Lower lobe of right lung (tissue), 2 donors: ENCODE measurements around the gene POMT2. TPM values are rescaled to one million over a fixed set of nuclear protein-coding genes. Genes with fewer than 3 reads are reported as not detected.

Experiments
- ATAC-seq, 2 donors: fragments of 200-7000 bp; cut with Tn5 transposase; one replicate each; pipeline ENCODE4 v1.9.1; 2020 to 2022; ENCODE audit warnings: mild to moderate bottlenecking in 2 of 2, moderate library complexity in 2 of 2
- DNase-seq: peaks from one replicate; pipeline ENCODE4 v3.0.0-alpha.2; 2020
- H3K27ac ChIP-seq: fragments of 200-600 bp; one replicate; pipeline ENCODE4 v1.8.0; 2022
- H3K27me3 ChIP-seq: fragments of 200-600 bp; one replicate; pipeline ENCODE4 v1.8.0; 2022; ENCODE audit warnings: low read depth
- H3K36me3 ChIP-seq: fragments of 200-600 bp; one replicate; pipeline ENCODE4 v1.8.0; 2022; ENCODE audit warnings: mild to moderate bottlenecking
- H3K4me1 ChIP-seq: fragments of 200-600 bp; one replicate; pipeline ENCODE4 v1.8.0; 2022
- H3K4me3 ChIP-seq: fragments of 200-600 bp; one replicate; pipeline ENCODE4 v1.8.0; 2022; ENCODE audit warnings: mild to moderate bottlenecking
- H3K9me3 ChIP-seq: fragments of 200-600 bp; one replicate; pipeline ENCODE4 v1.8.0; 2022
- CTCF ChIP-seq: fragments of 200-600 bp; IDR thresholded peaks from one replicate; pipeline ENCODE4 v1.8.0; 2022; ENCODE audit warnings: antibody characterized with exemption, mild to moderate bottlenecking
- intact Hi-C: fragments of 100-400 bp; cut with DNase I; formaldehyde crosslinking; loops from one replicate; pipeline ENCODE4 v1.11.0; 2022
- microRNA-seq: library from miRNA; unstranded; fragments of <30 nt; microRNA quantifications from one replicate; pipeline ENCODE4 v1.2.0, GENCODE V29; 2020; ENCODE audit warnings: borderline number of aligned reads
- total RNA-seq: library from RNA; stranded (reverse); fragmentation: NEBNext Ultra II Directional; extraction: Animal tissue kit (Norgen Biotek cat#: 25700); gene quantifications from one replicate; pipeline ENCODE4 v1.2.1, GENCODE V29; 2021
- donor health status: DM: no; HTN: yes; CAD: no; lungs with severe emphysema.

POMT2 gene
- total RNA-seq, 1 donor from 2014 or later, result 23.5 TPM

- Histone ChIP-seq H3K9me3 (no peaks in the 10 kb centered on the region), H3K27ac (no peak overlapping the region), H3K4me3 (no peak overlapping the region), H3K4me1 (no peaks in the 10 kb centered on the region), H3K36me3 (no peaks in the 10 kb centered on the region), H3K27me3 (no peaks in the 10 kb centered on the region)
- DNase-seq (no peak), ATAC-seq (no peak)
- no peak for TF ChIP-seq CTCF
- intact Hi-C loops, result no loop called here
These were observed 89.0 kb downstream of the POMT2 start for GRCh38 chr14:77231721-77232120.

- no peaks in the 10 kb centered on the region for H3K9me3 ChIP-seq
- no peak for TF ChIP-seq CTCF
- no peaks in the 10 kb centered on the region for H3K27me3 ChIP-seq
- H3K27ac ChIP-seq, result no peak overlapping the region
- H3K36me3 ChIP-seq, result no peaks in the 10 kb centered on the region
- H3K4me1 ChIP-seq, result no peaks in the 10 kb centered on the region
- intact Hi-C loops, result no loop called here
- H3K4me3 ChIP-seq, result no peak overlapping the region
- DNase-seq (no peak), ATAC-seq (no peak)
These were observed 89.8 kb downstream of the POMT2 start for GRCh38 chr14:77230914-77231313.

- intact Hi-C loops, result no loop called here
- no peaks in the 10 kb centered on the region for H3K27me3 ChIP-seq
- TF ChIP-seq CTCF, result no peak
These were observed 92.6 kb downstream of the POMT2 start for GRCh38 chr14:77228056-77228455.

GRCh38 chr14:77225892-77226557 is 94.7 kb downstream of the POMT2 start:
- no peaks in the 10 kb centered on the region for H3K27me3 ChIP-seq
- intact Hi-C loops, result no loop called here
- ATAC-seq, result peak in 1 of 2 donors; percentile 8
- H3K9me3 ChIP-seq, result no peaks in the 10 kb centered on the region
- no peaks in the 10 kb centered on the region for H3K36me3 ChIP-seq
- H3K4me3 ChIP-seq, result no peak overlapping the region
- no peaks in the 10 kb centered on the region for H3K4me1 ChIP-seq
- DNase-seq, result no peak
- no peak for TF ChIP-seq CTCF
- H3K27ac ChIP-seq, result no peak overlapping the region

More at GRCh38 chr14:77228056-77228455, 92.6 kb downstream of the POMT2 start:
- ATAC-seq (no peak), DNase-seq (no peak)
- no peak overlapping the region for H3K27ac ChIP-seq
- no peaks in the 10 kb centered on the region for H3K4me1 ChIP-seq
- H3K9me3 ChIP-seq, result no peaks in the 10 kb centered on the region
- H3K36me3 ChIP-seq, result no peaks in the 10 kb centered on the region
- no peak overlapping the region for H3K4me3 ChIP-seq

GRCh38 chr14:77225254-77225653 is 95.4 kb downstream of the POMT2 start:
- Histone ChIP-seq H3K27me3 (no peaks in the 10 kb centered on the region), H3K27ac (no peak overlapping the region), H3K4me1 (no peaks in the 10 kb centered on the region), H3K36me3 (no peaks in the 10 kb centered on the region), H3K4me3 (no peak overlapping the region), H3K9me3 (no peaks in the 10 kb centered on the region)
- no peak for TF ChIP-seq CTCF
- DNase-seq (no peak), ATAC-seq (no peak)
- intact Hi-C loops, result no loop called here

Small RNAs within 50 kb of the gene (microRNA-seq; reads per million reads assigned to microRNA genes)
- gene MIR1260A, result not detected

Other genes starting within 250 kb of the POMT2 start
- 28.4 TPM for gene CIPC, start 222.6 kb downstream of the POMT2 start, total RNA-seq
- gene ZDHHC22, start 179.1 kb downstream of the POMT2 start, total RNA-seq, result not detected
- gene TMEM63C, start 139.1 kb downstream of the POMT2 start, total RNA-seq, result 0.27 TPM
- gene NGB, start 49.7 kb downstream of the POMT2 start, total RNA-seq, result not detected
- 12.5 TPM for gene GSTZ1, start 153 bp upstream of the POMT2 start, total RNA-seq
- gene TMED8, start 56.2 kb upstream of the POMT2 start, total RNA-seq, result 12.1 TPM
- gene SAMD15, start 56.5 kb upstream of the POMT2 start, total RNA-seq, result 2.8 TPM
- gene NOXRED1, start 102.6 kb upstream of the POMT2 start, total RNA-seq, result 0.77 TPM
- gene VIPAS39, start 136.7 kb upstream of the POMT2 start, total RNA-seq, result 18.4 TPM
- 122 TPM for gene AHSA1, start 137.2 kb upstream of the POMT2 start, total RNA-seq
- gene ISM2, start 177.9 kb upstream of the POMT2 start, total RNA-seq, result not detected